M059J (cell line): ENCODE data around the gene GALNT2. TPM values are rescaled to one million over a fixed set of nuclear protein-coding genes. Genes with fewer than 3 reads are reported as not detected.

Experiments
- DNase-seq: peaks from one replicate; pipeline ENCODE4 v3.0.0-alpha.2; 2012; ENCODE audit warnings: low read depth
- total RNA-seq: library from RNA; depleted of rRNA; stranded (reverse); fragments of >200 nt; shearing (Covaris generic); gene quantifications from 2 replicates; pipeline ENCODE4 v1.2.3, GENCODE V29; 2014

GALNT2 gene
- total RNA-seq, 1 experiment from 2014 or later = 65.1 TPM

DNA sequence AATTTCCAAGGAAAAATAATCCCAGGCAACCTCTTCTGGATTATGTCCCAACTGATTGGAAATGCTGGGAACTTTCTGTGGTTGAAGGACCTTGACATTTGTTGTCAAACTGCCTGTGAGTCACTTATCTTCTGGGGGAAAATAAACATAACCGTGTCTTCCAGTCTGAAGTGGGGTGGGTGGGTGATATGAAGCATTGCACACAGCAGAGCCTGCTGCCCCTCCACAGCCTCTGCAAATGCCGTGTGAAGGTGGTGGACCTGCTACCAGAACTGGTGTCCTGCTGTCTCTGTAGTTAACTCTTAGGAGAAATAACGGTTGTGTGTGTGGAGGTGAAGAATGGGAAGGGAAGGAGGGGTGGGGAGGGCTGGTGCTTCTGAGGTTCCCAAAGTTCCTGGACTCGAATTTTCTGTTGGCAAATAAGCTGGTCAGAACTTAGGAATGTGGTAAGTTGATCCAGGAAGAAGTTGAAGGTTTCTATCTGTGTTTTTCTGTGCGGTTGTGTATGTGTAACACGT lies 23.2 kb downstream of the GALNT2 start:
- peak; percentile 90 for DNase-seq

DNA sequence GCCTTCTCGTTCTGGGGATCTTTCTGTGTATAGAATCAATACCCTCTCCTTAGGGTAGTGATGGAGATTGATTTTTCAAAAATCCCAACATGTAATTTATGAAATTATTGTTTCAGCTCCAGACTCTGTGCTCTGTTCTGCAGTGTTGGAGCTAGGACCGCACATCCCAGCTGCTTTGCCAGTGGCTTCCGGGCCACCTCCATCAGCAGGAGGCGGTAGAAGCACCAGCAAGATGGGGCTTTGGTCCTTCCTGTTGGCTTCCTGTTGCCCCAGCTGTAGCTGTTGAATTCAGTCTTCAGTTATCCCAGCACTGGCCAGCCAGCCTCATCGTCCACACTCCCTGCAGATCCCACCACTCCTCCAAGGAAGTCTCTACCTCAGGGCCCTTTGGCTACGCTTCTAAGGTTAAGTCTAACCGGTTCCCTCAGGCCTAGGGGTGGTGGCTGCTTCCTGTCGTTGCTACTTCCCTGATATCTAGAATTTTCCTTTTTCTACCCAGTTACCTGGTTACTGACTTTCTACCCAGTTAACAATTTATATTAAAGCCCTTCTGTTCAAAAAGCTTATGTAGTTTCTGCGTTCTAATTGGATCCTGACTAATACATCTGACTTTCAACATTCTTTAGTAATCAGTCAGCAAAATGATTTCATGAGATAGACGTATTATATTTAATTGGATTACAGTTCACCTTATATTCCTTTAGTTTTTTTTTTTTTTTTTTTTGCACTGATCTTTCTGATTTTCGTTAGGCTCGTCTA lies 24.6 kb downstream of the GALNT2 start:
- DNase-seq = peak; percentile 86

DNA sequence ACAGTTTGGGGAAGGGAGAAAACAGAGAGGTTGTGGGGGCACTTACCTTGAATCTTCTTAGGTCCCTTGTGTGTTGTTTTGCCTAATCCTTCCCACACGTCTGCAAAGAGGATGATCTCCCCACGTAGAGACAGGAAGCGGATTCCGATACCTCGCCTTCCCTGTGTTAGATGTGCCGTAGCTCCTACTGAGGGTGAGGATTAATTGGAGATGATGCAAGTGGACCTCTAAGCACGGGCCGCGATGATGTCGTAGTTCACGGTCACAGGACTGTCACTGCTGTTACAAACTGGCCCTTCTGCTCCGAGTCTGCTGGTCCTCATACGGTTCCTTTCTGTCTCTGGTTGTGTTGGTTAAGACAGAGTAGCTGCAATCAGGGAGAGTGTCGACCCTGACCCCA lies 27.7 kb downstream of the GALNT2 start:
- no peak for DNase-seq

DNA sequence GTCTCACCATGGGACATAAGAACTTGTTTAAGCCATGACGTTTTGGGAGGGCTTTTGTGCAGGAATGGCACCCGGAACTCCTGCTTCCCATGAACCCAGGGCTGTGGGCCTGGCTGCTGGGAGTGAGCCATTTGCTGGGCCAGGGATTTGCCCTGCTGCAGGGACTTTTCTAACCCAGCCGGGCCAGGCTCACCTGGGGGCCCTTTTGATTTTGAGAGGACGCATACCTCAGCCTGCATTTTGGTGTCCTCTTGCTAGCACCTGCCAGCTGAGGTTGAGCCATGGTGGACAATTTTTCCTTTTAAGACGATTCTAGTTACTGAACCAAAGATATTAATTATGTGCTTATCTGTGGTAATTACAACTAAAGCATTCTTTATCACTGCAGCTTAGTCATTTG lies 28.9 kb downstream of the GALNT2 start:
- DNase-seq = no peak

DNA sequence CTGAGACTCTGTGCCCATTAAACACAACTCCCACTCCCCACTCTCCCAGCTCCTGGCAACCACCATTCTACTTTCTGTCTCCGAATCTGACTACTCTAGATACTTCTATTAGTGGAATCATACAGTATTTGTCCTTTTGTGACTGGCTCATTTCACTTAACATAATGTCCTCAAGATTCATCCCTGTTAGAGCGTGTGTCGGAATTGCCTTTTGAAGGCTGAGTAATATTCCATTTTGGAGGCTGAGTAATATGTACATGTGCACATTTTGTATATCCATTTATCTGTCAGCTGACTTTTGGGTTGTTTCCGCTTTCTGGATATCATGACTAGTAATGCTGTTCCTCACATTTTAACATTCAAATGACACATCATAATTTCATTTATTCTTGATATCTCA lies 30.3 kb downstream of the GALNT2 start:
- DNase-seq = no peak

DNA sequence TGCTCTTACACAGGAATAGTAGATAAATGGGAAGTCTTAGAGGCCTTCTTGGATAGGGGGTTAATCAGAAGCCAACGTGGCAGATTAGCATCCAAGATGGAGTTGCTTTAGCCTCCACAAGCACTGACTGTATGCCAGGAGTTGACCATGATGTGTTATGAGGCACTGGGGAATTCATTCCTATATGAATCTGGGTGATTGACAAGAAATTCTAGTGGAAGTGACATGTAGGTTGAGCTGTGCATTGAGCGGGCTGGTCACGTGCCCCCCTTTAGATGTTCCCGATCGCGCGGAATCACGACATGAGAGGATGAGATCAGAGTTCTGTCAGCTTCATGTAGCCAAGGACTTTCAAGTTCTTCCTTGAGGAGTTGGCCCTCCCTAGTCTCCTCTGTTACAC lies 31.7 kb downstream of the GALNT2 start:
- no peak for DNase-seq

DNA sequence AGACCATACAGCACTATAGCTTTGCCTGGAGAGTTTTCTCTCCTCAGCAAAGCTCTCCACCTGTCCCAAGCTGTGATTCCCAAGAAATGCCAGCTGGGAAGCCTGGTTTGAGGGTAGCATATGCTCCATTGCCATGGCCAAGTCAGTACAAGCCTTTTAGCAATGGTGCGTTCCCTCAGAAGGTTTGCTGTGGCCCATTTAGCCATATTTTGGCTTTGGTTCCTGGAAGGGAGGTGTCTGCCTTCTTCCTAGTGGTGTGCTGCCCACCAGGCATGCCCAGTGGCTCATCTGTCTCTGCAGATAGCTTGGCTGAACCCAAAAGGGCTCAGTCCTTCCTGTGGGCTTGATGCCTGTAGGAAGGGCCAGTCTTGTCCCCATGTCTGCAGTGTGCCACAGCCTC lies 32.4 kb downstream of the GALNT2 start:
- no peak for DNase-seq

DNA sequence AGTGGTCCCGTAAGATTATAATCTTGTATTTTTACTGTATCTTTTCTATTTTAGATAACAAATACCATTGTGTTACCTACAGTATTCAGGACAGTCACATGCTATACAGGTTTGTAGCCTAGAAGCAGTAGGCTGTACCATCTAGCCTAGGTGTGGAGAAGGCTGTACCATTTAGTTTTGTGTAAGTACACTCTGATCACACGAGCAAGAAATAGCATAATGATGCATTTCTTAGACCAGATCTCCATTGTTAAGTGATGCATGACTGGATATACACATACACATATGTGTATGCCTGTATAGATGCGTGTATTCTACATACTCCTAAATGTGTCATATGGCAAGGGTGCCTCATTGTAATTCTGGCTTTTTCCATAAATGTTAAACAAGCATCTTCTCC lies 33.9 kb downstream of the GALNT2 start:
- DNase-seq = no peak

DNA sequence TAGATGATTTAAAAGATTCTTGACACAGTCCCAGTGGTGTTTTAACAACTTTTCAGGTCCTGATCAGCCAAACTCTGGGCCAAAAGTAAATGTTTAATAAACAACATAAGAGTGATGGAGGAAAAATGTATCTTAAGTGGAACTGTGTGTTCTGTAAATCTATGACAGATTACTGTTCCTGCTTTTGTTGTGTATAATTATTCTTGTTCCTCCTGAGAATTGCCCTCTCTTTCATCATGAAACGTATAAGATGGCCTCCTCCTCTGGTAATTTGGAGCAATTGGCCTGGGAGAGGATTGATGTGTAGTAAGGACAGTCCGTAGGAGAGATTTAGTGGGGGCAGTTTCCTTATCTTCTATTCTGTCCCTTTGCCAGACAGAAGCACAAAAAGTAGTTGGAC lies 34.5 kb downstream of the GALNT2 start:
- DNase-seq = no peak

DNA sequence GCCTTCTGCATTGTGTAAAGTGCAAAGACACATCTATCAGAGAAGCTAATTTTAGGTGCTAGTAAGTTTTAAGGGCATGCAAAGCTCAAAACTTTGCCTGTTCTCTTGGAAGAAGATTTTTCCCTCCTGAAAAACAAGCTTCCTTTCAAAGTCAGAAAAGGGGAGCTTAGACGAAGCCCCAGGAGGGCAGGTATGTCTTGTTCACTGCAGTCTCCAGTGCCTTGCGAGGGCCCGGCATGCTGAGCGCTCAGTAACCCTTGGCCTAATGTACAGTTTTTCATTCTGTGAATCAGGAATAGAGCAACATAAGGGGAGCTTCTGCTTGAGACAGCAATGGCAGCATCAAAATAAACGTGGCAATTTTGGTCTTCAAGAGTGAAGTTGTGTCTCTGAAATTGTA lies 35.0 kb downstream of the GALNT2 start:
- no peak for DNase-seq

DNA sequence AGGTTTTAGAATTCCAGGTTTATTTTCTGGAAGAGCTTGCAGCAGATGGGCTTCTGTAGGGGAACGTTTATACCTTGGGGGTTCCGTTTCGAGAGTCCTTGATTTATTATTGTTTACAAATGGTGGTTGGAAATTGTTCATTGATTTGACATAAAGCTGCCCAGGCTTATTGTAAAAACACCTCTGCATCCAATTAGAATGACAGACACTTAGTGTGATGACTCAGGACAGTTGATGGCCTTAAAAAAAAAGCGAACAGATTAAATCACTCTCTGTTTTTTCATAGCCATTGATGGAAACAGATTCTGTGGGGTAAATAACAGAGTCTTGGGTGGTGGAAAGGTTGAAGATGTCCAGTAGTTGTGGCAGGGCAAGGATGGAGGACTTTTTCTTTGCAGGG lies 35.4 kb downstream of the GALNT2 start:
- DNase-seq = no peak

DNA sequence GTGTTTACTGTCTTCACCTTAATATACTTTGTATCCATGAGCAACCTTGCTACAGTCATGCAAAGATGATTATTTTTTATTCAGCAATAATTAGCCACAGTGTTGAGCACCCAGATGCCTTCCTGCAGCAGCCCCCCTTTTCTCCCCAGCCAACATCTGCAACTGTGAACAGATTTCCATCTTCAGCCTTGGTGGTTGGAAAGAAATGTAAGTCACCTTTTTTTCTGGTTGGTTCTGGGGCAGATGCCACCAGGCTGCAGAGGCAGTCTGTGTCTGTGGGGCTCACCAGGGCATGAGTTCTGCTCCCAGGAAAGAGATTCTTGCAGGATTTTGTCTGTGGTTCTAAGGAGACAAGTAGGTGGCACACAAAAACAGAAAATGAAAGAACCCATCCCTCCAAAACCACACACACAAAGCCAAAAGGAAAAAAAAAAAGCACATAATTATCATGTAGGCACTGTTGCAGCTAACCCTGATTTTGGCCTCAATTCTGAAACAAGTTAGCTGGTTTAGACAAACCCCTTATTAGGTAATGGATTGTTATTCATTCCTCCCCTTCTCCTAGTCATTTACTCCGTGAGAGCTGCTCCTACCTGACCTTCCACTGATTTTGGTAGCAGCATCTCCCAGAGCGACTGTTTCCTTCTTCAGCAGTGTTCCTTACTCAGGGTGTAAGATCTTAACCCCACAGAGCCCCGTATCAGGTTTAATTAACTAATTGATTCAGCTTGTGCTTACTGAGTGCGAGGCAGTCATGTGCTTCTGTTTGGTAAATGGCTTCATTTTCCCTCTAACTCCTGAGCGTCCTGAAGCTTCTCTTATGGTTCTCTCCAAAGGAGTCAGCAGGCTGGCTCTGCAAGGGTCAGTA lies 36.5 kb downstream of the GALNT2 start:
- DNase-seq = peak; percentile 47

DNA sequence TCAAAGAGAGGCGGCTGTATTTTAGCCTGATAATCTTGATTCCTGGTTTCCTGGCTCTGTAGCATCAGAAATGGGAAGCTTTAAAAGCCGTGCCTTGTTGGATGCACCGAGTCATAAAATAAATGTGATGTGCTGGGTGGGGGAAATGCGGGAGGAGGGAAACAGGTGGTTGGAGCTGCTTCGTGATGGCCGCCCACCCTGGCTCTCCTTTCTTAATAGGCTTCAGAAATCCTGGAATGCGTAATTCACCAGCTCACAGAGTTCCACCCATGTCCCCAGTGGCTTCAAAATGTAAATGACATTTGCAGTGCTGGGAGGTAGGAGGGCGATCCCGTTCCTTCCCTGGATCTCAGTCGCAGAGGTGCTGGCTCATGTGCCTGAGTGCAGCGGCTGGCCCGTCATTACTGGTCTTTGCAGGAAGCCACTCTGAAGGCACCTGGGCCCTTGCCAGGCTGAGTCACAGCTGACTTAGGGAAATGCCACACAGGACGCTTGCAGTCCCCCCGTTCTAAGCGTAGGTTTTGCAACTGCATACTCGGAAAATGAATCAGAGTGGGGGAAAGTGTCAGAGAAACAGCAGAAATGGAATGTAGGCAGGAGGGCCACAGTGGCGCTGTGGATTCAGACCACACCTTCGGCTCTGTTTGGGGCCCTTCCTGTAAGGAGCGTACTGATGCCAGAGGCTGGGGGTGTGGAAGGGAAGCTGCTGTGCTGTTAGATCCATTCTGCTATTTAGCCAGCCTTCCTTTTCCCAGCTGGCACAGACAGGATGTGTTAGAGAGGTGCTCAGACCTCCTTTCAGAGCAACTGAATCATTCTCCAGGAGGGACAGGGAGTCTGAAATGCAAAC lies 37.6 kb downstream of the GALNT2 start:
- DNase-seq = peak; percentile 100

DNA sequence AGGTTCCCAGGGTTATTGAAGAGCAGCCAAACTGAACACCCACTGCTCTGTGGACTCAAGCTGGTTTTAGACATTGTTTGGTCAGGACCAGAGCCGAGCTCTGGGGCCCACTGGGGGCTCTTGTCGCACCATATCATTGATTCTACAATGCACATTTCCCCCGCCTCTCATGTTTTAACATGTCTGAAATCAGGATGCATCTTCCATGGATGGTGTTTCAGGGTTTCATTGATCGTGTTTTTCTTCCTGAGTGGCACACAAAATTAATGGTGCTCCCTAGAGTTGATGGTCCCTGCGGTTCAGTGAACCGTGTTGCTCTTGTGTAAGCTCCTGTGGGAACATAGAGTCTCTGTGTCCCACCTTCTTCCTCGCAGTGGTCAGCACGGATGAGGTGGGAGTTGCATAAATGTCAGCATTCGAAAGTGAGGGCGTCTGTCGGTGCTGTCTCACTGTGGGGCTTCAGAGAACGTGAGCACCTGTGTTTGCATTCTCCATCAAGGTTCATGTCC lies 38.3 kb downstream of the GALNT2 start:
- no peak for DNase-seq

DNA sequence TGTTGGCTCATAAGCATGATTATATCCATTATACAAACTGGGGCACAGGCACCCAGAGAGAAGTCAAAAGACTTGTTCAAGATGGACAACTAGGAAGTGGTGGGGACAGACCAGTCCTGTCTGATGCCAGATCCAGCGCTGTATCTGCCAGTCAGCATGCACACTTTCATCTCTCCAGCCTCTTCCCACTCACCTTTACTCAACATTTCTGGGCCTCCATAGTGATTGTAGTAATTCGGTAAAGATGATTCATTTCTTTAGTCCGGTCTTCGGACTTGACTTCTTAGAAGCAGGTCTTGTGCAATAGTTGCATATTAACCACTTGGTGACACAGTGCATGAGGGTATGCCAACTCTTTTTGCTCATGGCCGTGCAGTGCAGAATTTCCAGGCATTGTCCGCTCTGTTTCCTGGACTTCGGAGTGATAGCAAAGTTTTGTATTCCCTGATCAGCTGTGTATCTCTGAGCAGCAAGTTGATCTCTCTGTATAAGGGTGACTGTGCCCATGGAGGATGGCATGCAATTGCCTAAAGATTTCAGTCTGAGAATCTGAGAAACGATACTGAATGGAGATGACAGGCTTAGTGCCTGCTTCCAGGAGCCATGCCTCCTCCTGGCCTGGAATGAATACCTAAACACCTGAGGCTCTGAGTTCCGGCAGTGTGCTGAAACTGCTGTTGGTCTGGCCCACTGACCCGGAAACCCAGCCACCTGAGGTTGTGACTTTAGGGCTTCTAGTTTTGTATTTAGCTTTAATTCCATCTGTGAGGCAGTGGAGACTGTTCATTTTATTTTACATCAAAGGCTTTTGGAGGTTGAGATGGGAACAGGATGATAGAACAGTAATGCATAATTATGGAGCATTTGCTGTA lies 39.0 kb downstream of the GALNT2 start:
- peak; percentile 86 for DNase-seq

DNA sequence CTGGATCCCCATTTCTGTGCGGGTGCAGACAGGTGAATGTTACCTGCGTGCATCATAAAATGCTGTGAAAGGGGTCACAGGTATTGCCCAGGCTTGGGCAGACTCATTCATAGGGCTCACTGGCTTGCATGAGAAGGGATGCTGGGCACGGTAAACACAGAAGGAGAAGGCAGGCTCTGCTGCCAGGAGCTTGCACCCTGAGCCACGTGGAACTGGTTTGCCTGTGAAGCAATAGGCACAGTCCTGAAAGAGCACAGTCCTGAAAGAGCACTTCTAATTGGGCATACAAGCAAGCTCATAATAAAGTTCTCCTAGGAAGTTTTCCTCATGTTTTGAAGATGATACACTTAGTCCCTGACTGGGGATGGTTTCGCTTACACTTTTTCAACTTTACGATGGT lies 40.9 kb downstream of the GALNT2 start:
- no peak for DNase-seq

DNA sequence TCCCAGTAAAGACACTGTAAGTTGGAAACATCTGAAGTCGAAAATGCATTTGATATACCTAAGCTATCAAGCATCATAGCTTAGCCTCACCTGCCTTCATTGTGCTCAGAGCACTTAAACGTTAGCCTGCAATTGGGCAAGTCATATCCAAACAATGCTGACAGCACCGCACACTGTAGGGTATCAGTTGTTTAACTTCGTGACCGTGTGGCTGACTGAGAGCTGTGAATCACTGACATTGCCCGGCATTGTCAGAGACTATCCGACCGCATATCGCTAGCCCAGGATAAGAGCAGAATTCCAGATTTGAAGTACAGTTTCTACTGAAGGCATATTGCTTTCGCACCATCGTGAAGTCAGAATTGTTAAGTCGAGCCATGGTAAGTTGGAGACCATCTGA lies 41.5 kb downstream of the GALNT2 start:
- no peak for DNase-seq

DNA sequence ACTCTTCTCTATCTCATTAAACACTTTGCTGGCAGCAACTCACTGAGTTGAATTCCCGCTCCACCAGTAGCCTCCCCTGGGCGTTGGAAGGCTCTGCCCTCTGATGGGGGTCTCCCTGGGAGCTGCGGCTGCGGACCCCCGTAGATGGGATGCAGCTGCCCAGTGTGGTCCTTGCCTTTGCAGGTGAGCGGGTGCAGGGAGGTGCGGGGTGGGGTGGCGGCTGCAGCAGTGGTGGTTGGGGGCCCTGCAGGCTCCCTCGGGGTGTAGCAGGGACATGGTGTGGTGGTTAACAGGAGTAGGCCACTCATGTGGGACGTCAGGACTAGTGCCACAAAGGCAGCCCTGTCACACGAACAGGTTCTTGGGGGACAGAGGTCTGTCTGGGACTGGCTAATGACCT lies 42.0 kb downstream of the GALNT2 start:
- no peak for DNase-seq

DNA sequence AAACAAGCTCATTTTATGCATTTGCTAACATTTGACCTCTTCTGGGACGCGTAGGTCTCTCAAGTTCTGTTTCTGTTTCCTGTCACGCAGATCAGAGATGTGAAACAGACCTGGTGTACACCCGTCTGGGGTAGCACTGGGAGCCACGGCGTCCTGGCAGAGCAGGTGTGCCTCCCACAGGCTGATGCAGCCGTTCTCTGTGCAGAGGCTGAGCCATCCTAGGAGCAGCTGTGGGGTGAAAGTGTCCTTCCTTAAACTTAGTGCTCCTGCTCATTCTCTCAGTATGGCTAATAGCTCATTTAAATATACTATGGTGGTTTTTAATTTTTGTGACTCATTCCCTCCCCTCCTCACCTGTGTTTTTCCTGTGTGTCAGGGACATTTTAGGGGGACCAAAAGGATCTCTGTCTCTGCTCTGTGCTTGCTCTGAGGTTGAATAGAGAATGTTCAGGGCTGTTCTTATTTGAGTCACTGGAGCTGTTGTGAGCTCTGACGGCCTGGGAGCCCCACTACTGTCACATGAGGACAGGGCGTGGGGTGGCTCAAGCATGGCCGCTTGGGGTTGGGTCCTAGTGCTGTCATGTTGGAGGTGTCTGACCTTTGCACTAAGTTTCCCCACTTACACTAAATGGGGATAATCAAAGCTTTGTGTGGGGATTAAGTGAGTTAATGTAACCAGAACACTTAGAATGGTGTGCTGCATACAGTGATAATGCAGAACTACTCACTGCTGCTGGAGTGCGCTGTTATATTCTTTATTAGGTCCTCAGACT lies 43.0 kb downstream of the GALNT2 start:
- no peak for DNase-seq

DNA sequence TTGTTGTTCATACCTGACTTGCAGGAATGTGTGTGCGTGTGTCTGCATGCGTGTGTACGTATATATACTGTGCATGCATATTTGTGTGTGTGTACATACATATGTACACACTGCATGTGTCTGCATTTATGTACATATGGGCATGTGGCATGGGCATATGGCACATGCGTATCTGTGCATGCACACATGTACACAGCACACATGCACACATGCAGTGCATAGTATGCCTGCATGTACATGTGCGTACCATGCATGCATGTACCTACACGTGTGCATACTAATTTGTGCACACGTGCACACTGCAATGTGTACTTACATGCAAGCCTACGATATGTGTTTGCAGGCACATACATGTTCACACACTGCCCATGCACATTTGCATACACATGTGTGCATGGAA lies 43.9 kb downstream of the GALNT2 start:
- no peak for DNase-seq
